Stimulated activated CD4-positive, alpha-beta T cell treated with anti-CD3 and anti-CD28 coated beads, Interleukin-1b, Interleukin-23, amount 100 ng/mL, for 48 hours (primary cell): Measurements from ENCODE around the gene SERPINA5.

Experiments
- DNase-seq: peaks from one replicate; pipeline ENCODE4 v3.0.0-alpha.2; 2020

The SERPINA5 gene

DNA sequence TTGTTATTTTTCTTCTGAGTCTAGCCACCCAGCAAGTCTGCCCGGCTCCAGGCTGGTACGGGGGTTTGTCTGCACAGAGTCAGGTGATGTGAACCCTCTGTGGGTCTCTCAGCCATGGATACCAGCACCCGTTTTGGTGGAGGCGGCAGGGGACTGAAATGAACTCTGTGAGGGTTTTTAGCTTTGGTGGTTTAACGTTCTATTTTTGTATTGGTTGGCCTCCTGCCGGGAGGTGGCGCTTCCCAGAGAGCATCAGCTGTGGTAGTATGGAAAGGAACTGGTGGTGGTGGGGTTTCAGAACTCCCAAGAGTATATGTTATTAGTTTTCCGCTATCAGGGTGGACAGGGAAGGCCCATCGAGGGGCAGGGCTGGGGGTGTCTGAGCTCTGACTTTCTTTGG is 25.2 kb upstream of the SERPINA5 start:
- DNase-seq, result no peak

DNA sequence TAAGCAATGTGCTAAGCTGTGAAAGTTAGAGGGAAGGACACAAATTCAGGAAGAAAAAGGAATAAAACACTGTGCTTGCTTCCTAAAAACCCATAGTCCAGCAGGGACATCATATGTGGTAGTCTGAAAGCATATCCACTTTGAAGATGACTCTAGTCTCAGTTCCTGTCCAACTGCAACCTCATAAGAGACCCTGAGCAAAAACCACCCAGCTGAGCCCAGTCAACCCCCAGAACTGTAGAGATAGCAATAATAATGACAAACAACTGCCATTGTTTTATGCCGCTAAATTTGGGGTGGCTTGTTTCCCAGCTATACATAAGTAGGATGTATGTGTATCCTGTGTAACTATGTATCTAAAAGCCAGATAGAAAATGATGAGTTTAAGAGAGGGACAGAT is 23.9 kb upstream of the SERPINA5 start:
- DNase-seq, result no peak

DNA sequence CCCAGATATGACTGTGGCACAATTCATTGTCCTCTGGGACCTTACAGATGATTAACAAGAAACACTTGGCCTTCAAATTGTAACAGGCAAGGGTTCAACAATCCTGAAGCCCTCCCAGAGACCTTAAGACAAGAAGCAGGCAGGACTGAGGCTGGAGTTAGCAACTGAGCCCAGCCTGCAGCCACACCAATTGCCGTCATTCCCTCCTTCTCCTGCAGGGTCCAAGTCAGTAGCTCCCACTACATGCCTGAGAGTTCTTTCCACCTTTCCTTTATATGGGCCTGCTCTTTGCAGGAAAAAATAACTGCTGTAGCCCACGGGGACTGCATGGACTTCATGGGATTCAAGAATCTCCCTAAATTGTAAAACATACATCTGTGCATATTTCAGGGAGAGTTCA is 22.4 kb upstream of the SERPINA5 start:
- DNase-seq, result no peak

DNA sequence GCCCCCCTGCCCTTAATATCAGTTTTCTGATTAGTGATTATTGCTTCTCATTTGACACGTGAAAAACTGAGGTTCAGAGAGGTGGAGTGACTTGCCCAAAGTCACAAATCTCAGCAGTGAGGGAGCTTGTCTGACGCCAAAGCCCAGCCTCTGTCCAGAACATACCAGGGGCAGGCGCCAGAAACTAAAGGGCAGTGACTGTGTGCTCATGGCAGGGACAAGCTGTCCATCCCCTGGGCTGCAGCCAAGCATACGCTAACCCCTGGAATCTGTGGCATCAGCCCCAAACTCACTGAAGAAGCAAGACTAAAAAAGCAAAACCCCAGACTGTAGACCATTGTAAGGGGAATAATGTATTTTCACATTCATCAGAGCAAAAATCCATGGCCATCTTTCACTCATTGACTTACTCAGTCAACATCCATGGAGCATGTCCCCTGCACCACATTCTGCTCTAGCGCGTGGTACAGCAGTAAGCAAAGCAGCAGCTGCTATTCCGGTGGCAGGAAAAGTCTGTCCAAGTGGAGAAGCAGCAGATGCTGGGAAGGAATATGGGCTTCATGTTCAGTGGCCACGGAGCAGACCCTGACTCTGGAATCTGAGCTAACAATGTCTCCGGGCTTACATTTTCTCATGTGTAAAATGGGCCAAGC is 21.5 kb upstream of the SERPINA5 start:
- no peak for DNase-seq

DNA sequence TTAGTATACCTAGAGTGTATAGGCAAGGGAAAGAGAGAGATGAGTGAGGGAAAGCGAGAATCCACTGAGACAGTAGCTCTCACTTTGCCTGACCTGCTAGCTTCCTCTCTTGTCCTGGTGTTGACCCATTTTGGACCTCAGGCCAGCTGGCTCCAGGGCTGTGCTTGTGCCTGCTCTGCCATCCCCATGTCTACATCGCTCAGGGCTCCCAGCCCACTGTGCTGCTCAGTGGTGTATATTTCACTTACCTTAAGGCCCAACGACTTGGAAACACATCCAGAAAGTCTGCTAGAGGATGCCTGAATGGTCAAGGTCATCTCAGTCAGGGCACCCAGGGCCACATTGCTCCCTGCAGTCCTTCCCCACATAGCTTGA is 20.9 kb upstream of the SERPINA5 start:
- DNase-seq, result no peak

DNA sequence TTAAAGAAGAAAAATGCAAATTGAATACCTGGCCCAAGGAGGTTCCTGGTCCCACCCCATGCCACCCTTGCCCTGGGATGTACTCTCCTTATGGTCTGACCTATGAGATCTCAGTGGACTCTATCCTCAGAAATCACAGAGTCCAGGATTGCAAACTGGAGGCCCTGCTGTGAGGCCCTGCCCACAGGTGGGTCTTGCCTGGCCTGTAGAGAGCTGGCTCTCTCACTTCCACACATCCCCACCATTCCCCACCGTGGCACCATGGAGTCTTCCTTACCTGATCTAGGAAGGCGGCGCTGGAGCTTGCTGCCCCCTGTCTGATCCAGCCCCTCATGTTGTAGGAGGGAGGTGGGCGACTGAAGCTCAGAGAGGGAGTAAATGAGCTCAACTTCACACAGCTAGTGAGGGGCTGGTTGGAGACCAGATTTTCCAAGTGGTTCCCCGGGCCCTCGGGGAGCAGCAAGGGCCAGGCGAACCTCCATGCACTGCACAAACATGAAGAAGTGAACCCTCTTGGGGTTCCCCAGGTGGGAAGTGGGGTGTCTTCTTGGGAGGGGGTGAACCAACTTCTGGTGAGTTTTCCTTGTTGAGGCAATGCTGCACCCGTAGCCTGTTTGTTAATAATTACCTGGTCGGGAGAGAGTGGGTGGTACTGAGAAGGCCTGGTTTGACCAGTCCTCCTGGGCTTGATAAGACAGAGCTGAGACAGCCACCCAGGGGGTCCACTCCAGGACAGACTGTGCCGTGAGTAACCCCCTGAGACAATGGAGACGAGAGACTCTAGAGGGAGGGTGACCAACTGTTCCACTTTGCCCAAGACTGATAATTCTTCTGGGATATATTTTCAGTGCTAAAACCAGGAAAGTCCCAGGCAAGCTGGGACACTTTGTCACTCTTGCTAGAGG is 20.2 kb upstream of the SERPINA5 start, which contains the start of gene SERPINA4:
Gene SERPINA4 (plus strand): TSS at position 692 of the 905 bp plus-strand sequence. CDS start 2,041 bp downstream, outside the sequence.
- no peak for DNase-seq

DNA sequence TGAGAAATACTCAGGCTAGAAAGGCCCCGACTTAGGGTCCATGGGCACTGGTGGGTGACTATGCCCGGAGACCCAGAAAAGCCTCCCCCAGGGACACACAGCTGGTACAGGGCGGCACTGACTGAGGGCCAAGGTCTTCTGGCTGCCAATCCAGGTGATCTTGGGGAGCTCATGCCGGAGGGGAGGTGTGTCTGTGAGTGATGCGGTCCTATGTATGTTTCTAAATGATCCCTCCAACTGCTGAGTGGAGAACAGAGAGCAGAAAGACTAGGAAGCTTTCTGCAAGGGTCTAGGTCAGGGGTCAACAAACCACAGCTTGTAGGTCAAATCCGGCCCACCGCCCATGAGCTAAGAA is 19.6 kb upstream of the SERPINA5 start:
- no peak for DNase-seq

DNA sequence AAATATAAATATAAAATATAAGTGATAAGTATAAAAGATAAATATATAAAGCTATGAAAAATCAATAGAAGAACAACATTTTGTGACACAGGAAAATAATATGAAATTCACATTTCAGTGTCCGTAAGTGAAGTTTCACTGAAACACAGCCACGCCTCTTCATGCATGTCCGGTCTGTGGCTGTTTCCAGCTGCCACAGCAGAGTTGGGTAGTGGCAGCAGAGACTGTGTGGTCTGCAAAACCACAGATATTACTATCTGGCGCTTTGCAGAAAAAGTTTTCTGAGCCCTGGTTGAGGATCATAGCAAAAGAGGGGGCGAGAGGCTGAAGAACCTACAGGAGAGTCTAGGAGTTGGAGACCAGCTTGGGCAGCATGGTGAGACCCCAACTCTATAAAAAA is 19.2 kb upstream of the SERPINA5 start:
- DNase-seq, result no peak

DNA sequence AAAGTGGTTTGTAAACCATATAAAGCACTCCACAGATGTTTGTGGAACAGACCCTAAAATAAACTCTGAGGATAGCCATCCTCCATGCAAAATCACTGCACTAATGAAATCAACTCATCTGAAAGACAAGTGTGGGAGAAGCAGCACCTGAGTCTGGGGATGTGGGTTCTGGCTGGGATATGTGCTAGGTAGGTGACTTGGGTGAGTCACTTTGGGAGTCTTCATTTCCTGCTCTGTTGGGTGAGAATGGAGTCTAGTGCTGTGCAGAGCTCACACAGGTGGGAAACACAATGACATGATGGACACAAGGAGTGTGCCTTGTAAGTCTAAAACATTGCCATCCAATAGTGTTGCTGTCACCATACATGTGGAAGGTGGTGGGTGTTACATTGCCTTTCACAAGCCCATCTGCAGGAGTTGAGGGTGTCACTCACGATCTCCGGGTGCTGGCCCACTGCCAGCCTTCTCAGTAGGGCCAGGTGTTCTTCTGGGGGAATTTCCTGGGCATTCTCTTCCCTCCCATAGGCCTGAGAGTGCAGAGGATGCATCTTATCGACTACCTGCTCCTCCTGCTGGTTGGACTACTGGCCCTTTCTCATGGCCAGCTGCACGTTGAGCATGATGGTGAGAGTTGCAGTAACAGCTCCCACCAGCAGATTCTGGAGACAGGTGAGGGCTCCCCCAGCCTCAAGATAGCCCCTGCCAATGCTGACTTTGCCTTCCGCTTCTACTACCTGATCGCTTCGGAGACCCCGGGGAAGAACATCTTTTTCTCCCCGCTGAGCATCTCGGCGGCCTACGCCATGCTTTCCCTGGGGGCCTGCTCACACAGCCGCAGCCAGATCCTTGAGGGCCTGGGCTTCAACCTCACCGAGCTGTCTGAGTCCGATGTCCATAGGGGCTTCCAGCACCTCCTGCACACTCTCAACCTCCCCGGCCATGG is 18.0 kb upstream of the SERPINA5 start:
- DNase-seq, result no peak

DNA sequence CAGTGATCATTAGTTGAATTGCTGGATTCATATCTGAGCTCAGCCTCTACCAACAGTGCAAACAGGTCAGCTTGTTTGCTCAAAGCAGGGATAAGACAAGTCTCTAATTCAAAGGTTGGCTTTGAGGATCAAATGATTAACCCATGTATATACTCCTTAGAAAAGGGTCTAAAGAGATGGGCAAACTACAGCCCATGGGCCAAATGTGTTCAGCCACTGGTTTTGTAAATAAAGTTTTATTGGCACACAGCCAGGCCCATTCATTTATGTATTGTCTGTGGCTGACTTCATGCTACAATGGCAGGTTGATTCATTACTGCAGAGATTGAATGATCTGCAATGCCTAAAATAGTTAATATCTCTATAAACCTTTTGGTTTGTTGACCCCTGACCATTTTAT is 16.8 kb upstream of the SERPINA5 start:
- DNase-seq, result no peak

DNA sequence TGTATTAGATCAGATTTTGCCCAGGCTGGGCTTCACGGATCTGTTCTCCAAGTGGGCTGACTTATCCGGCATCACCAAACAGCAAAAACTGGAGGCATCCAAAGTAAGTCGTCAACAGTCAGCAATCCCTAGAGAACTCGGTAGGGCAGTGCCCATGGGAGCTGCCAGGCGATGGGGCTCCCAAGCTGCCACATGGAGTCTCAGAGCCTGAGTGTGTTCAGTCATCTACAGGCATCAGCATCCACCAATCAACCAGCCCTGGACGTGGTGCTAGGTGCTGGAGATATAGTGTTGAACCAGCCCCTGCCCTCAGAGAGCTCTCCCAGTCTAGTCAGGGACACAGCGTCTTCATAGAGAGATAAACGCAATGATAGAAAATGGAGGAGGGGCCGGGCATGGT is 13.0 kb upstream of the SERPINA5 start:
- DNase-seq, result no peak

DNA sequence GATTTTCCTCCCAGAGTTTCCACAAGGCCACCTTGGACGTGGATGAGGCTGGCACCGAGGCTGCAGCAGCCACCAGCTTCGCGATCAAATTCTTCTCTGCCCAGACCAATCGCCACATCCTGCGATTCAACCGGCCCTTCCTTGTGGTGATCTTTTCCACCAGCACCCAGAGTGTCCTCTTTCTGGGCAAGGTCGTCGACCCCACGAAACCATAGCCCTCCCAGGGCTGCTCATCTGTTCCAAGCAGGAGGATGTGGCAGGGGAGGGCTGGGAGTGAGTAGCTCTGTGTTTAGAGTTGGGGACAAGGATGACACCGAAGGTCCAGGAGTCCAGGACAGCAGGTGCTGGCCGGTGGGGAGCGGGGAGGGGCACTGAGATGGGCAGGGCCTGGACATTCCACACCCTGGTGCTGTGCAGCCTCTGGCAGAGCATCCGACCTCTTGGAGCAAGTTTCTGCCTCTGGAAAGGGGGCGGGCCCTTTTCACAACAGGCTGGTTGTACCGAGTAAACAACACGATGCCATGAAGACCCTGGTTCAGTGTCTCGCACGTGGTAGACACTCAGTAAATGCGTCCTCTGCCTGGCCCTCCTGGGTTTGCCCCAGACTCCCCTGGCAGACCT is 11.7 kb upstream of the SERPINA5 start:
- no peak for DNase-seq

DNA sequence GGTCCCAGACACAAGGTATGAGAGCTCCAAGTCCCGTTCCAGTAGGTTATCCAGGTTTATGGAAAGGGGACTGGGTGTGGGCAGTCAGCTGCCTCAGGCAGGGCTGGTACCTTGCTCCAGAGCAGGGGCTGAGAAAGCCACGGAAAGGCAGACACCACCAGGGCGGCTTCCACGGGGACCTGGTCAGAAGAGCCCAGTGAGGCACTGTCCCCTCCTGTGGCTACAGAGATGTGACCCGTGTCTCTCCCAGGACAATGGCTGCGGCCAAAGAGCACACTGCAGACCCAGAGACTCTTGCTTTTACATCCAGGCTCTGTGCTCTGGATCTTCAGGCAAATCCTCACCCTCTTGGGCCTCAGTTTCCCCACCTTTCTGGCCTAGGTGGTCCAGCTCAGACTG is 11.2 kb upstream of the SERPINA5 start:
- no peak for DNase-seq

DNA sequence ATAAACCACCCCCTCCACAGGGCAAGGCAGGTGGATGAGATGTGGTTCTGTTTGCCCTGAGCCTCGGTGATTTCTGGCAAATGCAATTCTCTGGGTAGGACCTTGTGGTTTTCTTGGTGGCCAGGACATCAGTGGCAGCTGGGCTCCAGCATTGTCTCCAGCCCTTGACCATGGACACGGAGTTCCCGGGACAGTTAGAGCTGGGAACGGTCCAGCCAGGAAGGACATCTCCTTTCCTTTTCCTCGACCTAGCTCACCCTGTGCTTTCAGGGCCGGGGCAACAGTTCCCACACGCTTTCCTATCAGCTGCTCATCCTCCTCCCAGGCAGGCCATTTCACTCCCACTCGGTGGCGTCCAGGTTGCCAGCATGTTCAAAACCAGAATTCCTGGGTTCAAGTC is 10.8 kb upstream of the SERPINA5 start:
- no peak for DNase-seq

DNA sequence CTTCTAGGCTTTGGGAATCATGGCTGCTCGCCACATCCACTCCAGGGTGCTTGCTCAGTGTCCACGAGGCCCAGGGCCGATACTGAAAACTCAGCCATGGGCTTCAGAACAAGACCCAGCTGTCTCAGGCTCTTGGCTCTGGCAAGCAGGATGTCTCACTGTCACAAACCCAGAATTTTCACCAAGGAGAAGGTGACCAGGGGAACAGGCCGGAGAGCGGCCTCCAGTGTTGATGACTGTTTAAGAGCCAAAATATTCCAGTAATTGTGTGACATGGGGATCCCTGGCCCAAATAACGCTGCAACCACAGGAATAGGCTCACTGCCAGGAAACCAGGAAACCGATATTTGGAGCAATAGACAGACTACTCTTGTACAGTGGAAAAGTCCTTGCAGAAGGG is 9.8 kb upstream of the SERPINA5 start:
- no peak for DNase-seq

DNA sequence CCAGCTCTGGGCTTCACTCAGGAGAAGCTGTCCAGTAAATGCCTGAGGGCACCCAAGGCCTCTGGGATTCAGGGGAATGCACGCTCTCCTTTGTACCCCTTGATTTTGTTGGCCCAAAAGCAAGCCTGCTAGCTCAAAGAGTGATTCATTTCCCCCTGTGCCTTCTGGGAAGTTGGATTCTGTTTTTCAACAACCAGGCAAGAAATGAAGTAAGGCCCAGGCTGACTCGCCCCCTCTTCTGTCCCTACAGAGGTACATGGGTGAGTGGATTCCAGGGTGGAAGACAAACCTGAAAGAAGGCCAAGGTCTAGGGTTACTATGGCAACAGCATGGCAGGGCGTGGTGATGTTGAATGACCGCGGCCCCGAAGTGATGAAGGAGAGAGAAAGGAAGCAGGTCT is 9.3 kb upstream of the SERPINA5 start:
- no peak for DNase-seq

DNA sequence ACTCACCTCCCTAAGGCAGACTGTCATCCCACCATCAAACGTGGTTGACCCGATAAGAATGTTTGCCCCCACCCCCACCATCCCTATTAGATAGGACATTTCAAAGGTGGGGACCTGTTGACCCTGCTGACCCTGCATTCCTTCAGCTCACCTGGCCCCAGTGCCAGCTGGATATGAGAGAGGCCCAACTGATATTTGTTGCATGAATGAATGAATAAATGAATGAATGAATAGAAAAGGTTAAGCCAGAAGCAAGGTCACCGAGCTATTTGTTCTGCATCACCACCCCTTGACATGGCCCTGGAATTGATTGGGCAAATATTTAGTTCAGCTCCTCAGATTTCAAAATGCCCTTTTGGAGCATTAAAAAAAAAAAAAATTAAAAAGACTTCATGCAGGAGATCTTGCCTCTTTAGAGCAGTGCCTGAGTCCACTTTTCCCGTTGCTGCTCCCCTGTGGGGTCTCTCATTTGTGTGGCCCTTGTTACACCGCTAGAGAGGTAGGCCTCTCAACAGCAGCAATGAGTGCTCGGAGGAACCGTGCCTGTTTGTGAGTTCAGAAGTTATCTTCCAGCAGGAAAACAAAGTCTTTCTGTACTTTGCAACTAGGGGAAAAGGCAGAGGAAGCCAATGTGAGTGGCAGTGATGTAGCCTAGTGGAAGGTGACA is 8.5 kb upstream of the SERPINA5 start:
- no peak for DNase-seq

DNA sequence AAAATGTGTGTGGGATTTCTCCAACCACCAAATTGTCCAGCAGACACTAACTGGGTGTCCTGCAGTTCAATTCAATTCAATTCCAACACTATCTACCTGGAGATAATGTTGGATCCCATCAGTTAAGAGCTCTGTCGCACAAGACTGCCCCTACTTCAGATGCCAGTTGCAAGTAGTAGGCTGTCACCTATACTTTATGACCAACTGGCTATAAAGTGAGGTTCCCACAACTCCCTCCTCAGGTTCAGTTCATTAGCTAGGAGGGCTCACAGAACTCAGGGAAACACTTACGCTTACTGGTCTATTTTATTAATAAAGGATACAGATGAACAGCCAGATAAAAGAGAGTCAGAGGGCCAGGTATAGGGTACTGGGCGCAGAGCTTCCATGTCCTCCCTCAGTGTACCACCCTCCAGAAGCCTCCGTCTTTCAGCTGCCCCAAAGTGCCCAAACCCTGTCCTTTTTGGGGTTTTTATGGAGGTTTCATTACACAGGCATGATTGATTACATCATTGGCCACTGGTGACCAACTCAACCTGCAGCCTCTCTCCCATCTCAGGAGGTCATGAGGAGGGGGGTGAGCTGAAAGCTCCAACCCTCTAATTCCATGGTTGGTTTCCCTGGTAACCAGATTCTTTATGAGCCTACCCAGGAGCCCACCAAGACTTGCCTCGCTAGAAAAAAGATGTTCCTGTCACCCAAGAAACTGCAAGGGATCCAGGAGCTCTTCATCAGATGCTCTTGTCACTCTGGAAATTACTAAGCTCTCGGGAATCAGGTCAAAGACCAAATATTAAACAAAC is 7.5 kb upstream of the SERPINA5 start:
- DNase-seq, result no peak

DNA sequence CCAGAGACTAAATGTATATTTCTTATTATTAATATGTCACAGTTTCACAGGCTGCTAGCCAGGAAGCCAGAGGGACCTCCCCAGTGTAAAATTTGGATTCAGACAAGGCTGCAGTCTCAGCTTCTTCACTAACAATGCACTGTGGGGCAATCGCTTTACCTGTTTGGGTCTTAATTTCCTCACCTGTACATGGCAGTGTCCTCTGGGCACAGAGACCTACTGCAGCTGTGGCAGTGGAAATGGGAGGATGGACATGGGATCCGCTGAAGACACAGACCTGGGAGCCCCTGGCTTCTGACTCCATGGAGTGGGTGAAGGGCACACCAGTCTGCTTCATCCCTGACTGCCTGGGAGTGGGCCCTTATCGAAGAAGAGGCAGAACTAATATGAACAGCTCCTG is 6.9 kb upstream of the SERPINA5 start:
- DNase-seq, result no peak

DNA sequence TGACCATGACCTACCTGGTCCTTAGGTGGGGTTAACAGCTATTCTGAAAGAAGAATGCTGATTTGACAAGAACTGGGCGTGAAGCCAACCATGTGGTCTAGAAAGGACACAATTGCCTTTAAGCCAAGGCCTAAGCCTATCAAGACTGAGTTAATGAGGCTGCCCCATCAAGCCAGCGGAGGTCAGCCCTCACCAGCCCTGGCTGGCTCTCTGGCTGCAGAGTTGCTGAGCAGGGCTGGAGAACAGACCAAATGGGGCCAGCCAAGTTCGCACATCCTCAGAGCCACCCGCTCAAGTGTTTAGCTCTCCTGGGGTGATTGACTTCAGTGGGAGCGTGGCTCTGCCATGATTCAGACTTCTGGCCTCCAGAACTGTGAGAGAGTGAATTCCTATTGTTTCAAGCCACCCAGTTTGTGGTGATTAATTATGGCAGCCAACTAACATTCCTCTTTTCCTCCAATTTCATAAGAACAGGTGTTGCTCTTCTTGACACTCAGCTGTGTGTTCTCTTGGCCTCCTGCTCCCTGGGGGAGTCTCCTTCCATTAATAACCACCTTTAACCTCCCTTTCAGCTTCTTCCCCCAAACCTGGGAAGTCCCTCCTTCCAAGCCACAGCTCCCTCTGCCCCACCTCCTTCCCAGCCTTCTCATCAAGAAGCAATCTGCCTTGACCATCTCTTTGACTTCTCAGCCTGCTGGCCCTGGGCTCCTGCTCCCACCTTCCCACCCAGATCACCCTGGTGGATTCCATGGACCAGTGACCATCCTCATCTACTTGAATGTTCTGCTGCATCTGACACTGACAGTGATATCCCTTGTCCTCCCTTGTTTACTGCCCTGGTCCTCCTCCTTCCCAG is 5.3 kb upstream of the SERPINA5 start:
- DNase-seq, result no peak
